Keratinocyte (primary cell): ENCODE results near the gene OIT3. TPM values are rescaled to one million over a fixed set of nuclear protein-coding genes. Genes with fewer than 3 reads are reported as not detected.

Experiments used
- DNase-seq: peaks from one replicate; pipeline ENCODE4 v3.0.0-alpha.2; 2011; ENCODE audit warnings: low read depth, missing footprints, low spot score
- FAIRE-seq: peaks from 2 replicates; lab custom pipeline; 2011; peaks lifted over from hg19 to GRCh38; lab: Jason Lieb, UNC
- H2AFZ ChIP-seq: 2 replicates; pipeline ENCODE4 v1.6.0; 2012; ENCODE audit warnings: low read length, control low read depth, inconsistent platforms; ENCODE audit not compliant: control insufficient read depth
- H3K27ac ChIP-seq: 2 replicates; pipeline ENCODE4 v1.5.1; 2011; ENCODE audit warnings: low read length; ENCODE audit not compliant: control insufficient read depth, insufficient read depth
- H3K27me3 ChIP-seq: 3 replicates; pipeline ENCODE4 v1.6.0; 2011; ENCODE audit warnings: low read length; ENCODE audit not compliant: control insufficient read depth, insufficient read depth; ENCODE audit errors: extremely low read depth
- H3K36me3 ChIP-seq, 2 experiments: 2 replicates in 1 of 2; 3 replicates in 1 of 2; pipeline ENCODE4 v1.5.1; 2011; ENCODE audit warnings: low read length in 2 of 2, mild to moderate bottlenecking in 1 of 2; ENCODE audit not compliant: control insufficient read depth in 2 of 2, insufficient read depth in 2 of 2; ENCODE audit errors: extremely low read depth in 1 of 2
- H3K4me1 ChIP-seq: 3 replicates; pipeline ENCODE4 v1.5.1; 2011; ENCODE audit warnings: low read length; ENCODE audit not compliant: control insufficient read depth, insufficient read depth; ENCODE audit errors: extremely low read depth
- H3K4me2 ChIP-seq: 3 replicates; pipeline ENCODE4 v1.6.0; 2011; ENCODE audit warnings: low read depth, low read length; ENCODE audit not compliant: control insufficient read depth, insufficient read depth; ENCODE audit errors: extremely low read depth
- H3K4me3 ChIP-seq, 3 experiments: fragments of 200-600 bp in 1 of 3; sonication (generic) in 1 of 3; 2 replicates in 2 of 3; 3 replicates in 1 of 3; pipeline ENCODE4 v1.5.1; 2011 to 2016; ENCODE audit warnings: low read length in 3 of 3, mild to moderate bottlenecking in 3 of 3, control low read depth in 2 of 3, inconsistent platforms in 1 of 3, low read depth in 1 of 3, mixed read lengths in 1 of 3, mixed run types in 1 of 3, moderate library complexity in 1 of 3; ENCODE audit not compliant: control insufficient read depth in 2 of 3, insufficient read depth in 2 of 3; ENCODE audit errors: extremely low read depth in 1 of 3
- H3K79me2 ChIP-seq: 2 replicates; pipeline ENCODE4 v1.6.0; 2012; ENCODE audit warnings: low read length; ENCODE audit not compliant: control insufficient read depth, insufficient read depth
- H3K9ac ChIP-seq: 3 replicates; pipeline ENCODE4 v1.6.0; 2011; ENCODE audit warnings: low read length; ENCODE audit not compliant: control insufficient read depth, insufficient read depth; ENCODE audit errors: extremely low read depth
- H3K9me1 ChIP-seq: 3 replicates; pipeline ENCODE4 v1.6.0; 2011; ENCODE audit warnings: low read length; ENCODE audit not compliant: control insufficient read depth, insufficient read depth; ENCODE audit errors: extremely low read depth
- H3K9me3 ChIP-seq: 2 replicates; pipeline ENCODE4 v1.5.1; 2012; ENCODE audit warnings: low read depth, low read length; ENCODE audit not compliant: control insufficient read depth
- H4K20me1 ChIP-seq: 3 replicates; pipeline ENCODE4 v1.6.0; 2011; ENCODE audit warnings: low read length; ENCODE audit not compliant: control insufficient read depth, insufficient read depth; ENCODE audit errors: extremely low read depth
- EZH2 ChIP-seq: IDR thresholded peaks from one replicate; pipeline ENCODE4 v1.6.1; 2012; ENCODE audit warnings: inconsistent platforms, mild to moderate bottlenecking, low read length, moderate library complexity
- dilution Hi-C: fragments of 300-500 bp; cut with MboI; formaldehyde crosslinking; loops from one replicate; pipeline ENCODE4 v1.7.0; 2020; ENCODE audit warnings: low sequenced_read_pairs; ENCODE audit not compliant: extremely low pct_ligation_motif_present
- polyA plus RNA-seq, 5 experiments: library from polyadenylated mRNA; depleted of rRNA in 3 of 5; stranded (reverse) in 3 of 5; stranded (forward) in 1 of 5; unstranded in 1 of 5; fragments of >200 nt; gene quantifications; 1 replicate in 1 of 5; 2 replicates in 3 of 5; 3 replicates in 1 of 5; pipeline versions ENCODE4 v1.2.1 to v1.2.3, GENCODE V29; 2011 to 2012; ENCODE audit warnings: missing spikeins in 2 of 5, low read depth in 1 of 5, low replicate concordance in 1 of 5
- TF ChIP-seq, protein P1 (sequence below), 3 experiments: IDR thresholded peaks in 1 of 3; conservative IDR thresholded peaks in 1 of 3; optimal IDR thresholded peaks in 1 of 3; 2 replicates in 2 of 3; 3 replicates in 1 of 3; pipeline versions ENCODE3 to v1.5.1; 2011; ENCODE audit warnings: low read length in 3 of 3, mild to moderate bottlenecking in 3 of 3, moderate library complexity in 2 of 3, control low read depth in 1 of 3, inconsistent platforms in 1 of 3; ENCODE audit not compliant: insufficient read depth in 2 of 3; ENCODE audit errors: extremely low read depth in 1 of 3

The OIT3 gene
- polyA plus RNA-seq, 1 donor (not counting 4 experiments of a cell fraction or from before 2014, with no cell fraction given), result 0.05 TPM

DNA sequence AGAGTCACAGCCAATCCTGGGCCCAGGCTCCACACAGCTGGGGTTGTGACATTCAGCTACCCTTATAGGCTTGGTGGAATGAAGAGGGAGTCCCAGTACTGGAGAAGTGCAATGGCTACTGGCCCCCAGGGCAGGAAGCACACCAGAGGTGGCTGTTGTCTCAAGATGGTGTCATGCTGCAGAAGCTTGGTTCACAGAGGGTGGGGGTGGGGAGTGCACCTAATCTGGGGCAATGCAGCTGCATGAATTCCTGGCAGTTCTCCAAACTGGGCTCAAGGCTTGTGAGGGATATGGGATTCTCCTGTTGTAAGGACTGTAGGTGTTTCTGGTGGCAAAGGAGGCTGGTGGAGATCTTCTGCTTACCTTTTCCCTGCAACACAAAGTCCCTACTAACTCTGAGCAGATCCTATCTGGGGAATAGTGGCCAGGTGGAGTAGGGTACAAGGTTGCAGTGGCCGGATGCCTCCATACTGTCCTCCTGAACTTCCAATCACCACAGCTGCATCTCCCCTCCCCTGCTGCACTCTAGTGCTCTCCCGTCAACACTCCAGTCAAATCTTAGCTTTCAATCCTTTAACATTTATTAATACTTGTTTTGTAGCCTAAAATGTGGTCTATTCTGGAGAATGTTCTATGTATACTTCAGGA, 88.5 kb downstream of the OIT3 start:
- Histone ChIP-seq H4K20me1 (no peaks in the 10 kb centered on the region), H3K4me3 (no peak overlapping the region), H3K9me1 (no peaks in the 10 kb centered on the region), H3K79me2 (no peaks in the 10 kb centered on the region), H3K36me3 (no peaks in the 10 kb centered on the region), H3K4me2 (no peak overlapping the region), H3K9ac (no peak overlapping the region), H2AFZ (no peak overlapping the region), H3K27ac (no peak overlapping the region), H3K9me3 (no peaks in the 10 kb centered on the region), H3K27me3 (no peaks in the 10 kb centered on the region), H3K4me1 (peaks cover 19% of the 10 kb centered on the region)
- dilution Hi-C loops, result no loop called here
- no peak for TF ChIP-seq EZH2
- TF ChIP-seq, protein P1, sequence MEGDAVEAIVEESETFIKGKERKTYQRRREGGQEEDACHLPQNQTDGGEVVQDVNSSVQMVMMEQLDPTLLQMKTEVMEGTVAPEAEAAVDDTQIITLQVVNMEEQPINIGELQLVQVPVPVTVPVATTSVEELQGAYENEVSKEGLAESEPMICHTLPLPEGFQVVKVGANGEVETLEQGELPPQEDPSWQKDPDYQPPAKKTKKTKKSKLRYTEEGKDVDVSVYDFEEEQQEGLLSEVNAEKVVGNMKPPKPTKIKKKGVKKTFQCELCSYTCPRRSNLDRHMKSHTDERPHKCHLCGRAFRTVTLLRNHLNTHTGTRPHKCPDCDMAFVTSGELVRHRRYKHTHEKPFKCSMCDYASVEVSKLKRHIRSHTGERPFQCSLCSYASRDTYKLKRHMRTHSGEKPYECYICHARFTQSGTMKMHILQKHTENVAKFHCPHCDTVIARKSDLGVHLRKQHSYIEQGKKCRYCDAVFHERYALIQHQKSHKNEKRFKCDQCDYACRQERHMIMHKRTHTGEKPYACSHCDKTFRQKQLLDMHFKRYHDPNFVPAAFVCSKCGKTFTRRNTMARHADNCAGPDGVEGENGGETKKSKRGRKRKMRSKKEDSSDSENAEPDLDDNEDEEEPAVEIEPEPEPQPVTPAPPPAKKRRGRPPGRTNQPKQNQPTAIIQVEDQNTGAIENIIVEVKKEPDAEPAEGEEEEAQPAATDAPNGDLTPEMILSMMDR (optimal IDR thresholded peaks at IDR 0.05 in 1 of 3, IDR thresholded peaks at IDR 0.05 in 1 of 3, conservative IDR thresholded peaks at IDR 0.05 in 1 of 3; ENCODE audit: extremely low read depth in 1 of 3, insufficient read depth in 2 of 3, low read length in 3 of 3), result no peak
- FAIRE-seq (no peak), DNase-seq (peak; percentile 36)

Other genes starting within 250 kb of the OIT3 start
- 50.0 to 104 TPM (median 103 TPM) in 3 replicates for gene MCU, start 201.6 kb upstream of the OIT3 start, polyA plus RNA-seq
- not detected in 3 replicates for gene PLA2G12B, start 61.1 kb downstream of the OIT3 start, polyA plus RNA-seq
- 29.4 to 67.4 TPM (median 40.4 TPM) in 3 replicates for gene P4HA1, start 203.1 kb downstream of the OIT3 start, polyA plus RNA-seq
- gene NUDT13, start 216.7 kb downstream of the OIT3 start, polyA plus RNA-seq, result 1.3 to 2.4 TPM (median 1.6 TPM) in 3 replicates